Adipose tissue (tissue), 3 donors: Measurements from ENCODE around the gene TRPV6. TPM values are rescaled to one million over a fixed set of nuclear protein-coding genes. Genes with fewer than 3 reads are reported as not detected.

Source experiments
- H3K27ac ChIP-seq: one replicate; pipeline ENCODE4 v1.5.1; 2013; ENCODE audit warnings: low read depth, low read length
- WGBS, 3 donors: extraction: QIAGEN DNeasy Blood & Tissue Kit; methylation state at CpG; one replicate each; pipeline ENCODE4 v1.1.7; 2013; 5-methylcytosine and 5-hydroxymethylcytosine counted together
- polyA plus RNA-seq, 3 donors: library from polyadenylated mRNA; stranded (reverse); fragments of 200-250 nt; gene quantifications; one replicate each; pipeline ENCODE4 v1.2.3, GENCODE V29; 2013
- donor health status: healthy with polysubstance abuse.
- donor health status: Bipolar disorder and iron deficiency.
- donor health status: healthy.

TRPV6 gene
- 10 to 100 TPM in 1 of 3 donors, under 1 TPM in 1, not detected in 1; 0.42 to 37.0 TPM for polyA plus RNA-seq

- H3K27ac ChIP-seq: no peak within 1 kb of the TSS
- WGBS, 3 donors: 46 to 74% (median 66%) methylated on average over 16 of the region's 16 CpGs
Measured at GRCh38 chr7:142885311-142886230, at the start of gene TRPV6. Gene TRPV6 (minus strand): TSS chr7:142885745.

GRCh38 chr7:142934056-142934455, 48.5 kb upstream of the TRPV6 start:
- H3K27ac ChIP-seq: no peak overlapping the region
- WGBS, 3 donors: 74 to 82% (median 82%) methylated on average over 12 of the region's 12 CpGs

- H3K27ac ChIP-seq: no peak within 1 kb of the TSS
- 66 to 76% (median 75%) methylated on average over 4 of the region's 4 CpGs for WGBS, 3 donors
Measured at GRCh38 chr7:142933624-142934023, 48.1 kb upstream of the TRPV6 start, which contains the start of gene TRPV5. Gene TRPV5 (minus strand): TSS chr7:142933746. CDS start chr7:142933459, 287 bp downstream.

- 83 to 85% (median 84%) methylated on average over 7 of the region's 7 CpGs for WGBS, 3 donors
- H3K27ac ChIP-seq: no peak overlapping the region
Measured at GRCh38 chr7:142933092-142933475, 47.5 kb upstream of the TRPV6 start.

GRCh38 chr7:142932386-142933091, 47.0 kb upstream of the TRPV6 start:
- 54 to 67% (median 64%) methylated on average over 5 of the region's 5 CpGs for WGBS, 3 donors
- no peak overlapping the region for H3K27ac ChIP-seq

GRCh38 chr7:142930126-142930730, 44.7 kb upstream of the TRPV6 start:
- WGBS, 3 donors: 82 to 89% (median 88%) methylated on average over 11 of the region's 11 CpGs

GRCh38 chr7:142927949-142928348, 42.4 kb upstream of the TRPV6 start:
- 73 to 82% (median 77%) methylated on average over 8 of the region's 8 CpGs for WGBS, 3 donors
- peak overlapping the region; percentile 19 for H3K27ac ChIP-seq

More at GRCh38 chr7:142930126-142930730, 44.7 kb upstream of the TRPV6 start:
- H3K27ac ChIP-seq: no peak overlapping the region

- WGBS, 3 donors: 37 to 60% (median 41%) methylated on average over 7 of the region's 7 CpGs
Measured at GRCh38 chr7:142927085-142927745, 41.7 kb upstream of the TRPV6 start.

GRCh38 chr7:142925413-142925812, 39.9 kb upstream of the TRPV6 start:
- H3K27ac ChIP-seq: no peak overlapping the region
- 57 to 81% (median 74%) methylated on average over 12 of the region's 12 CpGs for WGBS, 3 donors

More at GRCh38 chr7:142927085-142927745, 41.7 kb upstream of the TRPV6 start:
- no peak overlapping the region for H3K27ac ChIP-seq

GRCh38 chr7:142923391-142923790, 37.8 kb upstream of the TRPV6 start:
- 46 to 69% (median 49%) methylated on average over 2 of the region's 2 CpGs for WGBS, 3 donors
- H3K27ac ChIP-seq: no peak overlapping the region

- WGBS, 3 donors: 90 to 94% (median 90%) methylated on average over 3 of the region's 3 CpGs
- H3K27ac ChIP-seq: no peak overlapping the region
Measured at GRCh38 chr7:142919656-142920055, 34.1 kb upstream of the TRPV6 start.

- H3K27ac ChIP-seq: no peak overlapping the region
- WGBS, 3 donors: 78 to 94% (median 82%) methylated on average over 2 of the region's 2 CpGs
Measured at GRCh38 chr7:142918901-142919300, 33.4 kb upstream of the TRPV6 start.

GRCh38 chr7:142917447-142917846, 31.9 kb upstream of the TRPV6 start:
- H3K27ac ChIP-seq: no peak overlapping the region
- WGBS, 3 donors: 81 to 87% (median 86%) methylated on average over 3 of the region's 3 CpGs

- WGBS, 3 donors: 46 to 71% (median 65%) methylated on average over 2 of the region's 2 CpGs
- H3K27ac ChIP-seq: no peak overlapping the region
Measured at GRCh38 chr7:142916508-142916907, 31.0 kb upstream of the TRPV6 start.

GRCh38 chr7:142915315-142915714, 29.8 kb upstream of the TRPV6 start:
- WGBS, 3 donors: 87 to 93% (median 87%) methylated on average over 8 of the region's 8 CpGs
- H3K27ac ChIP-seq: no peak overlapping the region

- H3K27ac ChIP-seq: no peak overlapping the region
- 43 to 65% (median 53%) methylated on average over 1 of the region's 1 CpG for WGBS, 3 donors
Measured at GRCh38 chr7:142914121-142914520, 28.6 kb upstream of the TRPV6 start.

GRCh38 chr7:142913566-142913965, 28.0 kb upstream of the TRPV6 start:
- 78 to 89% (median 89%) methylated on average over 2 of the region's 2 CpGs for WGBS, 3 donors
- no peak overlapping the region for H3K27ac ChIP-seq

- 53 to 74% (median 65%) methylated on average over 3 of the region's 3 CpGs for WGBS, 3 donors
Measured at GRCh38 chr7:142913051-142913450, 27.5 kb upstream of the TRPV6 start.

More at GRCh38 chr7:142913051-142913450, 27.5 kb upstream of the TRPV6 start:
- no peak overlapping the region for H3K27ac ChIP-seq
